H9 (cell line): ENCODE measurements around the gene PHOX2B. TPM values are rescaled to one million over a fixed set of nuclear protein-coding genes. Genes with fewer than 3 reads are reported as not detected.
A peak's percentile ranks its signal among the peaks of the same experiment; 100 is the strongest.

Experiments used
- DNase-seq: peaks from one replicate; pipeline ENCODE4 v3.0.0-alpha.2; 2017
- H2AFZ ChIP-seq: one replicate; pipeline ENCODE4 v1.6.1; 2013; ENCODE audit warnings: mild to moderate bottlenecking, low read length, control low read depth, moderate library complexity
- H2AK5ac ChIP-seq: 2 replicates; pipeline ENCODE4 v1.6.1; 2013; ENCODE audit warnings: low read length, control low read depth, mixed read lengths; ENCODE audit not compliant: insufficient read length
- H2BK120ac ChIP-seq: one replicate; pipeline ENCODE4 v1.6.1; 2013; ENCODE audit warnings: low read depth, mild to moderate bottlenecking, low read length, control low read depth, inconsistent platforms; ENCODE audit not compliant: poor library complexity, severe bottlenecking
- H2BK12ac ChIP-seq: 2 replicates; pipeline ENCODE4 v1.6.1; 2013; ENCODE audit warnings: low read length, control low read depth, mixed read lengths, low read depth; ENCODE audit not compliant: insufficient read length
- H2BK15ac ChIP-seq: 2 replicates; pipeline ENCODE4 v1.6.1; 2013; ENCODE audit warnings: low read depth, low read length, control low read depth
- H2BK20ac ChIP-seq: one replicate; pipeline ENCODE4 v1.6.1; 2013; ENCODE audit warnings: low read depth, mild to moderate bottlenecking, low read length, control low read depth, inconsistent platforms; ENCODE audit not compliant: poor library complexity, severe bottlenecking
- H2BK5ac ChIP-seq: 2 replicates; pipeline ENCODE4 v1.6.1; 2013; ENCODE audit warnings: low read length, control low read depth, mixed read lengths; ENCODE audit not compliant: insufficient read length
- H3K14ac ChIP-seq: 2 replicates; pipeline ENCODE4 v1.6.1; 2013; ENCODE audit warnings: low read length, control low read depth; ENCODE audit not compliant: insufficient read depth
- H3K18ac ChIP-seq: 2 replicates; pipeline ENCODE4 v1.6.1; 2013; ENCODE audit warnings: low read depth, mild to moderate bottlenecking, mixed read lengths, low read length, control low read depth; ENCODE audit not compliant: insufficient read length
- H3K23ac ChIP-seq: 2 replicates; pipeline ENCODE4 v1.6.1; 2013; ENCODE audit warnings: low read length, control low read depth, mixed read lengths, low read depth; ENCODE audit not compliant: insufficient read length
- H3K23me2 ChIP-seq: 2 replicates; pipeline ENCODE4 v1.6.1; 2013; ENCODE audit warnings: low read depth, mild to moderate bottlenecking, mixed read lengths, low read length, control low read depth; ENCODE audit not compliant: insufficient read length, poor library complexity, severe bottlenecking
- H3K27ac ChIP-seq: 2 replicates; pipeline ENCODE4 v1.5.1; 2013; ENCODE audit warnings: low read length, control low read depth, mixed read lengths, low read depth; ENCODE audit not compliant: insufficient read length
- H3K27me3 ChIP-seq: 2 replicates; pipeline ENCODE4 v1.6.1; 2013; ENCODE audit warnings: low read length, control low read depth, inconsistent platforms; ENCODE audit not compliant: insufficient read depth
- H3K4ac ChIP-seq: 2 replicates; pipeline ENCODE4 v1.6.1; 2013; ENCODE audit warnings: low read depth, mild to moderate bottlenecking, control low read depth, inconsistent platforms, low read length, moderate library complexity
- H3K4me1 ChIP-seq: 2 replicates; pipeline ENCODE4 v1.6.1; 2013; ENCODE audit warnings: low read length, control low read depth, inconsistent platforms; ENCODE audit not compliant: insufficient read depth
- H3K4me2 ChIP-seq: 2 replicates; pipeline ENCODE4 v1.6.1; 2013; ENCODE audit warnings: low read length, control low read depth, mixed read lengths; ENCODE audit not compliant: insufficient read length, insufficient read depth
- H3K56ac ChIP-seq: 2 replicates; pipeline ENCODE4 v1.6.1; 2013; ENCODE audit warnings: low read depth, mild to moderate bottlenecking, mixed read lengths, low read length, control low read depth; ENCODE audit not compliant: insufficient read length
- H3K79me1 ChIP-seq: 2 replicates; pipeline ENCODE4 v1.6.1; 2013; ENCODE audit warnings: low read depth, mild to moderate bottlenecking, moderate library complexity, low read length, control low read depth, inconsistent platforms; ENCODE audit not compliant: insufficient read depth, poor library complexity, severe bottlenecking
- H3K79me2 ChIP-seq: 2 replicates; pipeline ENCODE4 v1.6.1; 2013; ENCODE audit warnings: low read length, control low read depth, inconsistent platforms; ENCODE audit not compliant: insufficient read depth
- H3K9ac ChIP-seq: 2 replicates; pipeline ENCODE4 v1.6.1; 2013; ENCODE audit warnings: low read length, control low read depth, mixed read lengths; ENCODE audit not compliant: insufficient read length; ENCODE audit errors: extremely low read depth
- H3K9me3 ChIP-seq: one replicate; pipeline ENCODE4 v1.6.1; 2013; ENCODE audit warnings: low read depth, low read length, inconsistent platforms; ENCODE audit not compliant: control insufficient read depth
- H3T11ph ChIP-seq: one replicate; pipeline ENCODE4 v1.6.1; 2013; ENCODE audit warnings: mild to moderate bottlenecking, low read length, control low read depth, inconsistent platforms
- H4K20me1 ChIP-seq: one replicate; pipeline ENCODE4 v1.6.1; 2013; ENCODE audit not compliant: control insufficient read depth, insufficient read length, insufficient read depth
- H4K5ac ChIP-seq: 2 replicates; pipeline ENCODE4 v1.6.1; 2013; ENCODE audit warnings: low read depth, mild to moderate bottlenecking, mixed read lengths, low read length, control low read depth; ENCODE audit not compliant: insufficient read length
- H4K8ac ChIP-seq: replicated peaks from 2 replicates; pipeline ENCODE4 v1.6.1; 2013; ENCODE audit warnings: low read length, control low read depth, mixed read lengths, low read depth; ENCODE audit not compliant: insufficient read length
- H4K91ac ChIP-seq: 2 replicates; pipeline ENCODE4 v1.6.1; 2013; ENCODE audit warnings: low read depth, mild to moderate bottlenecking, moderate library complexity, mixed read lengths, low read length, control low read depth; ENCODE audit not compliant: insufficient read length
- H3K27ac Mint-ChIP-seq, 3 experiments: 2 replicates in 2 of 3; 3 replicates in 1 of 3; pipeline ENCODE4 v1.8.0; 2020 to 2021; ENCODE audit warnings: mixed read lengths in 3 of 3, mild to moderate bottlenecking in 1 of 3, moderate library complexity in 1 of 3
- H3K27me3 Mint-ChIP-seq: 2 replicates; pipeline ENCODE4 v1.8.0; 2021; ENCODE audit warnings: low read depth, mild to moderate bottlenecking, moderate library complexity, mixed read lengths
- H3K36me3 Mint-ChIP-seq, 3 experiments: 2 replicates in 2 of 3; 3 replicates in 1 of 3; pipeline ENCODE4 v1.8.0; 2020 to 2021; ENCODE audit warnings: low read depth in 3 of 3, mixed read lengths in 3 of 3; ENCODE audit not compliant: insufficient read depth in 1 of 3
- H3K4me1 Mint-ChIP-seq, 2 experiments: 2 replicates each; pipeline ENCODE4 v1.8.0; 2020; ENCODE audit warnings: mixed read lengths in 2 of 2
- H3K4me3 Mint-ChIP-seq, 2 experiments: 2 replicates in 1 of 2; 3 replicates in 1 of 2; pipeline ENCODE4 v1.8.0; 2020 to 2021; ENCODE audit warnings: mild to moderate bottlenecking in 2 of 2, mixed read lengths in 2 of 2, moderate library complexity in 1 of 2
- H3K9me3 Mint-ChIP-seq, 2 experiments: 2 replicates in 1 of 2; 3 replicates in 1 of 2; pipeline ENCODE4 v1.8.0; 2020; ENCODE audit warnings: mild to moderate bottlenecking in 2 of 2, mixed read lengths in 2 of 2, moderate library complexity in 1 of 2
- CTCF ChIP-seq: fragments of 200-600 bp; sonication (generic); conservative IDR thresholded peaks from 3 replicates; pipeline ENCODE4 v1.8.0; 2021; ENCODE audit warnings: antibody characterized with exemption, mild to moderate bottlenecking
- WGBS: extraction: QIAGEN DNeasy Blood & Tissue Kit; methylation state at CpG from one replicate; pipeline ENCODE4 v1.1.7; 2013; ENCODE audit warnings: missing lambda C conversion rate, low lambda C conversion rate, mixed read lengths; ENCODE audit not compliant: insufficient read length; ENCODE audit errors: extremely low coverage; 5-methylcytosine and 5-hydroxymethylcytosine counted together
- total RNA-seq: library from RNA; stranded (reverse); gene quantifications from 2 replicates; pipeline ENCODE4 v1.2.1, GENCODE V29; 2021

PHOX2B gene
- total RNA-seq, 1 experiment from 2014 or later, result not detected

- Mint-ChIP-seq H3K27ac (no peak overlapping the region), H3K4me3 (peak overlapping the region; percentile 50 to 77; a peak in 4 of 5 replicates), H3K9me3 (peaks cover 2 to 22% of the 10 kb centered on the region in 2 experiments; a peak in 4 of 5 replicates), H3K27me3 (peaks cover 99% of the 10 kb centered on the region), H3K36me3 (peaks cover 0 to 2% (median 0%) of the 10 kb centered on the region in 3 experiments; a peak in 2 of 7 replicates), H3K4me1 (peaks cover 29 to 55% of the 10 kb centered on the region in 2 experiments)
- no peak overlapping the region for H3K18ac ChIP-seq
- H3K4me1 ChIP-seq, result no peaks in the 10 kb centered on the region
- no peak overlapping the region for H4K5ac ChIP-seq
- no peaks in the 10 kb centered on the region for H3K79me2 ChIP-seq
- no peak overlapping the region for H2BK120ac ChIP-seq
- H2BK5ac ChIP-seq, result no peak overlapping the region
- no peak overlapping the region for H3K27ac ChIP-seq
- H3K4me2 ChIP-seq, result peak overlapping the region; percentile 38
- no peak overlapping the region for H3T11ph ChIP-seq
- no peak for TF ChIP-seq CTCF
- no CpG with 5 or more reads among the region's 37 CpGs for WGBS
- peak; percentile 44 for DNase-seq
- H2BK15ac ChIP-seq, result no peak overlapping the region
- no peaks in the 10 kb centered on the region for H3K9me3 ChIP-seq
- peaks cover 12% of the 10 kb centered on the region for H3K23me2 ChIP-seq
- H3K27me3 ChIP-seq, result peaks cover 94% of the 10 kb centered on the region
- H3K23ac ChIP-seq, result no peak overlapping the region
- no peak overlapping the region for H3K4ac ChIP-seq
- H3K56ac ChIP-seq, result no peak overlapping the region
- H4K8ac ChIP-seq, result no peak overlapping the region
- no peaks in the 10 kb centered on the region for H3K79me1 ChIP-seq
- no peak overlapping the region for H2AFZ ChIP-seq
- H2BK20ac ChIP-seq, result no peak overlapping the region
- H4K91ac ChIP-seq, result no peak overlapping the region
- H4K20me1 ChIP-seq, result peaks cover 2% of the 10 kb centered on the region
- no peak overlapping the region for H2BK12ac ChIP-seq
- no peak overlapping the region for H2AK5ac ChIP-seq
- no peak overlapping the region for H3K9ac ChIP-seq
- H3K14ac ChIP-seq, result no peak overlapping the region
Observed at GRCh38 chr4:41746440-41747229, 1.9 kb downstream of the PHOX2B start.
